HG03469 (cell line): ENCODE measurements around the gene KIFC1.

Source experiments
- ATAC-seq: cut with Tn5 transposase; IDR thresholded peaks from one replicate; pipeline ENCODE4 v1.9.1; 2021; ENCODE audit warnings: mild to moderate bottlenecking, moderate library complexity, moderate number of reproducible peaks; ENCODE audit not compliant: unreplicated experiment

The KIFC1 gene

GRCh38 chr6:33424855-33425667, 33.4 kb downstream of the KIFC1 start:
- no peak for ATAC-seq

DNA sequence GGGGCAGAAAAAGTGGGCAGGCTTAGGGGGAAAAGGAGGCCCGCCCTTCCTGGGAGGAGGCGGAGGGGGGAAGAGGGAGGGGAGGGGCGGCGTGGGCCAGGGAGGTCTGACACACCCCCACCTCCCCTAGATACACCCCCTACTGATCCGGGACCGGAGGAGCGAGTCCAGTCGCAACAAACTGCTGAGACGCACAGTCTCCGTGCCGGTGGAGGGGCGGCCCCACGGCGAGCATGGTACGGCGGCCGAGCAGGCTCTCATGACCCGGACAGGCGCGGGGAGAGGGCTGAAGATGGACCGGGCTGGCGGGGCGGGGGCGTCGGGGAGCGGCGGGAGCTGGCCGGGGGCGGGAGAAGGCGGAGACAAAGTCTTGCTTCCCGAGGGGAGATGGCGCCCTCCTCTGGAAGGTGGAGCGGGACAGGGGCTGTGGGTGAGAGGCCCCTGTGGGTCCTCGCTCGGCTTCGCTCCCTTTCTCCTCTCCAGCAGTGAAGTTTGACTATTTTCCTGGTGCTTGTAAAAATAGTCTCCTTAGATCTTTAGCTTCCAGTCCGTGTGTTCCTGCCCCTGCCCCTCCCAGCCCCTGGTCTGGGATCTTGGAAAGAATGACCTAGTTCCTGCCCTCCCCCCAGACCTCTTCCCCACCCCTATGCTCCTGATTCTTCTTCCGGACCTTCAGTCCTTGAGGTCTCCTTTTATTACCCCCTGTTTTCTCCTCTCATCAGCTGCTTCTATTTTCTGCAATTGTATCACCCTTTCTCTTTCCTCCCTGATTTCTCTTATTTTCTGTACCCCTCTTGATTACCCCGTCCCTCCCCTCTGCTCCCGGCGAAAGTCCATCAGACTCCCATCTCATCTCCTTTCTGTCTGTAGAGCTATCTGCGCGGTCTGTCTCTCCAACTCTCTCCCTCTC, 34.3 kb downstream of the KIFC1 start:
- ATAC-seq: no peak

DNA sequence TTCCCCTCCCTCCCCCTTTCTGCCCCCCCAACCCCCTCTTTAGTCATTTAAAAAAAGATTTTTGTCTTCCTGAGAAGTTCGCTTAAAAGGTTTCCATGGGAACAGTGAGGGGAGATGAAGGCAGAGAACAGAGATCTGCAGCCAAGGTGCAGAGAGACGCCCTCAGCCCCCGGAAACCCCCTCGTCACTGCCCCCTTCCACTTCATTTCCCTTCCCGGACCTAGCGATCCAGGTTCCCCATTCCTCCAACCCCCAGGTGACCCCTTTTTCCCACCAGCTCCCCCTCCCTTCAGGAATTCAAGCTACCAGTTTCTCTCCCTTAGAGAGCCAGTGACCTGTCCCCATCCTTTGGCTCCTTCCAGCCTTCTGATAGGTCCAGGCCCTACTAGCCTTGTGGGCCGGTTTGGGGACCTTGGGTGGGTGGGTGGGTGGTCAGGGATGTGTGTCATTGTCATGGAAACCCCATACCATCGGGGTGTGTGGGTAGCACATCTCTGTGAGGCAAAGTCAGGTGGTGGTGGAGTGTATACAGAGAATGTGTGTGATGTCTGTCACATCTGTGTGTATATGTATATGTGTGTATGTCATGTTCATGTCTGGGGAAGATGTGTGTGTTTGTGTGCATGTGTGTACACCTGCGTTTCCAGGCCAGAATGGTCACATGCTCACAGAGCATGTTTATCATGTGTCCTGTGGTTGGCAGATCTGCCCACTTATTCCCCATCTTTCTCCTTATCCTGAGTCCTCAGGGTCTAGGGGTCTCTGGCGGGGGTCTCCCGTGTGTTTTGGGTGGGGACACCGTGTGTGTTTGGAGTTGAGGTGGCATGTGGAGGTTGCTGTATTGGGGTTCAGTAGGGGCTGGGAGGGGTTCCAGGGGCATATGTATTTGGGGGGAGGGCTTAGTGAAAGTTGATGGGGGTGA, 35.2 kb downstream of the KIFC1 start:
- no peak for ATAC-seq

DNA sequence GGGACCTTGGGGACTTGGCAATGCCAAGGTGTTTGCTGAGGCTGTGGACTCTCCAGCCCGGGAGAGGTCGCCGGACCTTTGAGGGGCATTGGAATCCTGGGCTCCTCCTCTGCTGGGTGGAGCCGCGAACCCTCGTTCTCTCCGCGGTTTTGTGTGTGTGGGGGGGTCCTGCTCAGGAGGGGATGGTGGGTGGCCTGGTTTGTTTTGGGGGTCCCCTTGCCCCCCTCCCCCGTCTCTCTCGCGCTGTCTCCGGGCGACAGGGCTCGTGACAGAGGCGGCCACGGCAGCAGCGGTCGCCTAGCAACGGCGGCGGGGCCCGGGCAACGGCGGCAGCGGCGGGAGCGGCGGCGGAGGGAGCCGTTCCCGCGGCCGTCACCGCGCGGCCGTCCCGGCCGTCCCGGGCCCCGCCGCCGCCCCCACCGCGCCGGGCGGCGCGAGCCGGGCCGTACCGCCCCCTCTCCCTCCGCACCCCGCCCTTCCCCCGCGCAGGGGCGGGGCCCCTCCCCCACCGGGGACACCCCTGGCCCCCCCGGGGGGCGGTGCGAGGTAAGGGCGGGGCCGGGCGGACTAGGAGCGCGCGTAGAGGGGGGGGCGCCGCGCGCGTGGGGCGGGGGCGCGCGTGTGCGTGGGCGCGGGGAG, 36.1 kb downstream of the KIFC1 start:
- ATAC-seq: no peak

DNA sequence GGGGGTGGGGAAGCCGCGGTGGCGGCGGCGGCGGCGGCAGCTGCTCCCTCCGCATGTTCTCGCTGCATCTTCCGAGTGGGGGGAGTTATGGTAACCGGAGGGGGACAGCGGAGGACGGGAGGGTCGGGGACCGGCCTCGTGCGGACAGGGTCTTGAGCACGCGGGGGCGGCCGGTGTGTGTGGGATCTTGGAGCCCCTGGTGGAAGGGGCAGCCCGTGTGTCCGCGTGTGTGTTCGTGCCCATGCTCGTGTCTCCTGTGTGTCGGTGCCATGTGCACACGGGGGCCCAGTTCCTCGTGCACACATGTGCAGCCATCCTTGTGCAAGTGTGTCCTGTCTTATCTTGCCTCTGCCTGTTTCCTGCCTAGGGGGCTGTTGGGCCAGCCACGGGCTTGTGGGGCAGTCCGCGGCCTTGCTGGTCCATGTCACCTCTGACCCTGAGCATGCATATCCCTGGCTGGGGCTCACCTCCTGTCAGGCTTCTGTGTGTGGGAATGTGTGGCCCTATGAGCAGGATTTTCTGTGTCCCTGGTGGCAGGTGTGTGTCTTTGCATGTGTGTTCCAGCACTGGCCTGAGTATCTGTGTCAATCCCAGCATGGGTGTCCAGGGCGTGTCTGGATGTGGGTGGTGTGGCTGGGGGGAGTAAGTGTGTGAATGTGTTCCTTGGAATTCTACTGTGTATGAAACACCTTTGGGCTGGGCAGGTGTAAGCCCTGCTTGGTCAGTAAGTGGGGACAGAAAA, 36.8 kb downstream of the KIFC1 start:
- no peak for ATAC-seq

GRCh38 chr6:33428966-33429749, 37.5 kb downstream of the KIFC1 start:
- no peak for ATAC-seq

- ATAC-seq: no peak
Observed at GRCh38 chr6:33429750-33430052, 38.1 kb downstream of the KIFC1 start.

- ATAC-seq: no peak
Observed at GRCh38 chr6:33430334-33430733, 38.7 kb downstream of the KIFC1 start.

- no peak for ATAC-seq
Observed at GRCh38 chr6:33430991-33431879, 39.6 kb downstream of the KIFC1 start.

- no peak for ATAC-seq
Observed at GRCh38 chr6:33431880-33432541, 40.4 kb downstream of the KIFC1 start.

DNA sequence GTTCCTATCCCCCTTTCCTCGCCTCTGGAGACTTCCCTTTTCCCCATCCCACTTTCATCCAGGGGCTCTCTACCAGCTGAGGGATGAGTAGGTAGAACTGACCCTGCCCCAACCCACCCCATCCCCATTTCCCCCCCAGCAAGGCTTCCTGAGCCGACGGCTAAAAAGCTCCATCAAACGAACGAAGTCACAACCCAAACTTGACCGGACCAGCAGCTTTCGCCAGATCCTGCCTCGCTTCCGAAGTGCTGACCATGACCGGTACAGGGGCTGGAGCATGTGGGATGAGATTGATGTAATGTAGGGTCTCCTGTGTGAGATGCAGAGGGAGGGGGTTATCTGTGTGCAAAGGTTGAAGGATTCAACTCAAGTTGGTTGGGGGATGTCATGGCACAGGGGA, 40.9 kb downstream of the KIFC1 start:
- no peak for ATAC-seq

DNA sequence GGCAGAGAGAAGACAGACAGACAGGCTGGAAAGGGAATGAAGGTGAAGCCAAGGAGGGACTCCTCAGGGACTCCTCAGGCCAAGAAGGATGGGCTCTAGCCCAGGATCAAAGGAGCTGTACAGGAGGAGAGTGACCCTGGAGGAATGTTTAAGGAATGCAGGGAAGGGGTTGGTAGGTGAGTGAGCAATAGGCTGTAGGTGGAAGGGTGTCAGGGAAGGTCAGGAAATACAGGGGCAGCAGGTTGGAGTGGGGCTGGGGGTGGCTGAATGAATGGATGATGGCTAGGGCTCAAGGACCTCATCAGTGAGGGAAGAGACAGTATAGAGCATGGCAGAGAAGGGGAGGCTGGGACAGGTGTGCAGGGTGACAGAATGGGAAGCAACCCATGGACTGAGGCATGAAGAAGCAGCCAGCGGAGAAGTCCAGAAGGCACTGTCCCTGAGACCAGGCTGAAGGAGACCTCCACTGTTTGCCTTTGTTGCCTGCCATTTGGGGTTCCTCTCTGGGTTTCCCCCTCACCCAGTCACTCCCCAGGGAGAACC, 41.4 kb downstream of the KIFC1 start:
- ATAC-seq: no peak

GRCh38 chr6:33433544-33434191, 42.0 kb downstream of the KIFC1 start:
- ATAC-seq: no peak

DNA sequence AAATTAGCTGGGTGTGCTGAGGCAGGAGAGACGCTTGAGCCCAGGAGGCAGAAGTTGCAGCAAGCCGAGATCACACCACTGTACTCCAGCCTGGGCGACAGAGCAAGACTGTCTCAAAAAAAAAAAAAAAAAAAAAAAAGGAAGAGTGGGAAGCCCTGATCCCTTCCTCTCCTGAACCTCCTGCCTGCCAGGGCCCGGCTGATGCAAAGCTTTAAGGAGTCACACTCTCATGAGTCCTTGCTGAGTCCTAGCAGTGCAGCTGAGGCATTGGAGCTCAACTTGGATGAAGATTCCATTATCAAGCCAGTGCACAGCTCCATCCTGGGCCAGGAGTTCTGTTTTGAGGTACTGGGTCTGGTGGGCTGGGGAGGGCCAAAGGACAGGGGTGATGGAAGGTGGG, 43.3 kb downstream of the KIFC1 start:
- ATAC-seq: no peak

GRCh38 chr6:33437666-33438065, 46.0 kb downstream of the KIFC1 start:
- ATAC-seq: no peak

DNA sequence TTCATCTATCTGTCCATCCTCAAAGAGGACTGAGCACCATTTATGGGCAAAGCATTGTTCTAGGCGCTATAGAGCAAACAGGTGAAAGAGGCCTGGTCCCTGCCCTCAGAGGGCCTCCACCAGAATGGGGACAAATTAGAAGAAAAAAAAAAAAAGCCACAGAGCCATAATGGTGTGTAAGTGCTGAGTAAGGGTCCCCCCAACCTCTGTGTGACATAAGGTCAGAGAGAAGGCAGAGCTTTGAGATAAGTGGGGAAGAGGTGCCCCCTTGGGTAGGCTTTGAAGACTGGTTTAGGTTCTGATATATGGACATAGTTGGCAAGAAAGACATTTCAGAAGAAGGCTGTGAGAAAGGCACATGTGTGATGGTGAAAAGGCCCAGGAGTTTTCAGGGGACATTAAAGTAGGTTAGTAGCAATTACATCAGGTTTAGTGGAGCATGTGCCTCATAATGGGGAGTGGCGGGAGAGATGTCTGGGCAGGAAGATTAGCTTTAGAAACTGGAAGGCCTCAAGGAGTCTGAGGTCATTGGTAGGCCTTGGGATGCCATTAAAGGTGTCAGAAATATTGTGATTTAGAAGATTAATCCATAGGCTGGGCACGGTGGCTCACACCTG, 47.5 kb downstream of the KIFC1 start:
- ATAC-seq: no peak
